ENCODE results near the gene AMBRA1.

AMBRA1 gene

DNA sequence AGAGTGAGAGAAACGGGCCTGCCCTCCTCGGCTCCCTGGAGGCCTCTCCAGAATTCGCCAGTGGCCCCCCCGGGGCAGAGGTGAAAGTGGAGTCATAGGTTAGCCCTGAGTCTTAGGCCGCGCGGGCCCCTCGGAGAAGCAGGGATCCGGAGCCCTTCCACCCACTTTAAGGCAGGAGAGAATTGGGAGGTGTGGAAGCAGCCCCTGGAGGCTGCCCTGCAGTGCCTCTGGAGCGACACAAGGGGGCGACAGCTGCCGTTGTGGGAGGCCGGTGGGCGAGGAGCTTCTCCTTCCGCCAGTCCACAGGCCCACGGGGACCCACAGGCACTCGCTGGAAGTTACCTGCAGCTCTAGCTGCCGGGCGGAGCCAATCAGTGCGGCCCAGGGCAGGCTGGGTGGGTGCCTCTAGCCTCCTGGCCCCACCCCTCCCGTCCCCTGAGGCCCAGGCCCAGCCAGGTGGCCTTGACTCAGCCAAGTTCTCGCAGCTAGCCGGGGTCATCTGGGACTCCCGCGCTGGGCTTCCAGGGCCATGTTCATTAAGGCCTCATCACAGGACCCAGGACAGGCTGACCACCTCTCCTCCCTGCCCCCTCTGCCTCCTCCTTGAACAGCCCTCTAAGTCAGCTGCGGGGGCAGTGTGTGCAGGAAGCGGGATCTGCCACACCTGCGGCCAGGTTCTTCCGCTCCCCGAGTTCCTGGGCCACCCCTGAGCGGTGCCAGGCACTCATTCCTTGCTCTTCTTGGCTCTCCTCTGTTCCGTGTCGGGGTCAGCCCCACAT, 241.6 kb downstream of the AMBRA1 start:
- peak in 1 of 2 donors; percentile 50 for DNase-seq (ENCODE audit: low read depth in 2 of 2, low spot score in 1 of 2)

DNA sequence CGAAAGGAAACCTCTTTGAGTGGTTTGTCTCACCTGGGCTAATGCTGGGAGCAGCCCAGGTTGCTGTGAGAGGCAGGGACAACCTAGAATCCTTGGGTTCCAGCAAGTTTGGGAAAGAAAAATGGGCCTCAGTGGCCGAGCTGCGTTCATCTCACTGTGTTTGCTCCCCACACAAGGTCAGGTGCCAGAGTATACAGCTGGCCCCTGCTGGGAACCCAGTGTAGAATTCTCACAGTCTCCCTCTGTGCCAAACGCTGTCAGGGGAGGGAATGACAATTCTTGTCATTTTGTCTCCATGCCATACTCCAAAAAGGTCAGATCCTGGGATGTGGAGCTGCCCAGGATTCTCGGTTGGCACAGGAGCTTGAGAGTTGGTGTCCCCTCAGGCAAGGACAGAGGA, 242.2 kb downstream of the AMBRA1 start:
- DNase-seq (ENCODE audit: low read depth in 2 of 2, low spot score in 1 of 2): no peak

DNA sequence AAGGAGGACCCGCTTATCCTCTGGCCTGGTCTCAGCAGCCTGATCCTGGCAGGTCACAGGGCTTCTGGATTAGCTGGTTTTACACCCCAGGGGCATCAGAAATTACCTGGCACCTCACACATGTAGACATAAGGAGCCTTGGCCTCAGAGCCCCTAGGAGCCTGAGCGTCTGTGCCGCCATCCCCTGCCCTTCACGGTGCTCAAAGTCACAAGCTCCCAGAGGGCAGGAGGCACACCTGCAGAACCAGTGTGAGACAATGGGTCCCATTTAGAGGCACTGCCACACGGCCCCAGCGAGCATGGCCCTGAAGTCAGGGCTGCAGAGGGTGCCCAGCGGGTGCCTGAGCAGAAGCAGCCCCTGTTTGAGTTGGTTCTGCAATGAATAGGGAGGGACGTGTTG, 242.7 kb downstream of the AMBRA1 start:
- DNase-seq (ENCODE audit: low read depth in 2 of 2, low spot score in 1 of 2): no peak

DNA sequence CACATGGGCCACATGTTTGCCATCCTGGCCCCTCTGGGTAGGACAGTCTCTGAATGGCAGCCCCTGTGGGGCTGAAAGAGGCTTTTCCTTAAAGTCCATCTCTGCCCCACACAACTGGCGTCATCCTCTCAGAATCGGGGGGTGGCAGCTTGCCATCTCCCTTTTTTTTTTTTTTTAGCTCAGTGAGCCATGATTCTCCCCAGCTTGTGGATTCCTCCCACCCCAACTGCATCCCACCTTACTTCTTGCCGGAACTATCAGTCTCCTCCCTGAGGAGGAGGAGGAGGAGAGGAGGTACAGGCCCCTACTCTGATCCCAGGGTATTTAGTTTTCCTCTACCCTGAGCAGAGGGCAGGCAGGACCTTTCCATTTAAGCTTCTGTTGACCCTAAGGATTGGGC, 243.1 kb downstream of the AMBRA1 start:
- DNase-seq (ENCODE audit: low read depth in 2 of 2, low spot score in 1 of 2): no peak

DNA sequence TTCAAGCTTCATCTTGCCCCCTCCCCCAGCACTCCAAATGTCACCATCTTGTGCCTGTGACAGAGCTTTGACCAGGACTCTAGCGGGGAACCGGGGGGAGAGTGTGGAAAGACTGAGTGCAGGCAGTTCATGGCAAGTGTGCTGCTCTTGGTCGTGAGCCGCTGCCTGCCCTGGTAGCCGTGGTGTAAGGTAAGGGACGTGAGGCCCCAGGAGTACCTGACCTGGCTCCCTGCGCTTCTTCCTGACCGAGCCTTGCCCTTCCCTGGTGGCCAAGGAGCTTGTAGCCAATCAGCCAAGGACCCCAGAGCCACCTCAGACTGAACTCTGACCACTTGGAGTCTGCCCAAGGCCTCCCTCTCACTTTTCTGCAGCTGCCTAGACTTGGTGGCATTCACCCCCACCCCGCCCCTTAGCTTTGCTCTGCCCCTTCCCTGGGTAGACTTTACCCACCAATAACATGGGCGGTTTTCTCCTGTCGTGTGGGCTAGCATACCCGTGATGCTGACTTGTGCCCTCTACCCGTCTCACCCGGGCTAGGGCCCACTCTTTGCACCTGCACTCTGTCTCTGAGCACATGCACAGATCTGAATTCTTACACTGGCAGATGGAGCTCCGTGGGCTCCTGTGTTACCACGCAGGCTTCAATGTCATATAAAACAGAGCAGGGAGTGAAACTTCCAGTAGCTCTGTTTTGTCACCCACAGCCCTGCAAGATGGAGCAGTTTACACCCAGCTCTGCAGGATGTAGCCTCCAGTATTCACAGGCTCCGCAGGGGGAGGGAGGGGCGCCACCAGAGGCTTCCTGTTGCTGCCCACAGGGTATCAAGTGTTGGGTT, 245.0 kb downstream of the AMBRA1 start:
- peak in 1 of 2 donors; percentile 55 for DNase-seq (ENCODE audit: low read depth in 2 of 2, low spot score in 1 of 2)

DNA sequence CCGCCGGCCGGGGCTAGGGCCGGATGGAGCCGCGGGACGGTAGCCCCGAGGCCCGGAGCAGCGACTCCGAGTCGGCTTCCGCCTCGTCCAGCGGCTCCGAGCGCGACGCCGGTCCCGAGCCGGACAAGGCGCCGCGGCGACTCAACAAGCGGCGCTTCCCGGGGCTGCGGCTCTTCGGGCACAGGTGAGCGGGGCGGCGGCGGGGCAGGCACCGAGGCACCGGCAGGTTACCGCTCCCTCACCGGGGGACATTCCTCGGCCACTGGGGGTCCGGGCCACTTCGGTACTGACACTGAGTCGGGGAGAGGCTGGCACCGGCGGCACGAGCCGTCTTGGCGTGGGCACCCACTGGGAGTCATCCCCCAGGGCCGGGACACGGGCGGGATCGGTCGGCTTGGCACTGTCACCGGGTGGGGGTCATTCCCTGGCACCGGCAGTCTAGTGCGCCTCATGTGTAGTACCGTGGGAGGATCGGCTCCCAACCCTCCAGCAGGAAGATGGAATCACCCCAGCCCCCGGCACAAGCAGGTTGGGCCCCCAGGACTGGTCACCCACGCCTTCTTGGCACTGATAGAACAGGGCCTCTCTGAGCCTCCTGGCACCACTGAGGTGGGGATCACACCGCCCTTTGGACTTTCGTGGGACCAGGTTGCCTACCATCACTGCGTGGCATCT, 246.0 kb downstream of the AMBRA1 start:
- DNase-seq (ENCODE audit: low read depth in 2 of 2, low spot score in 1 of 2): no peak

DNA sequence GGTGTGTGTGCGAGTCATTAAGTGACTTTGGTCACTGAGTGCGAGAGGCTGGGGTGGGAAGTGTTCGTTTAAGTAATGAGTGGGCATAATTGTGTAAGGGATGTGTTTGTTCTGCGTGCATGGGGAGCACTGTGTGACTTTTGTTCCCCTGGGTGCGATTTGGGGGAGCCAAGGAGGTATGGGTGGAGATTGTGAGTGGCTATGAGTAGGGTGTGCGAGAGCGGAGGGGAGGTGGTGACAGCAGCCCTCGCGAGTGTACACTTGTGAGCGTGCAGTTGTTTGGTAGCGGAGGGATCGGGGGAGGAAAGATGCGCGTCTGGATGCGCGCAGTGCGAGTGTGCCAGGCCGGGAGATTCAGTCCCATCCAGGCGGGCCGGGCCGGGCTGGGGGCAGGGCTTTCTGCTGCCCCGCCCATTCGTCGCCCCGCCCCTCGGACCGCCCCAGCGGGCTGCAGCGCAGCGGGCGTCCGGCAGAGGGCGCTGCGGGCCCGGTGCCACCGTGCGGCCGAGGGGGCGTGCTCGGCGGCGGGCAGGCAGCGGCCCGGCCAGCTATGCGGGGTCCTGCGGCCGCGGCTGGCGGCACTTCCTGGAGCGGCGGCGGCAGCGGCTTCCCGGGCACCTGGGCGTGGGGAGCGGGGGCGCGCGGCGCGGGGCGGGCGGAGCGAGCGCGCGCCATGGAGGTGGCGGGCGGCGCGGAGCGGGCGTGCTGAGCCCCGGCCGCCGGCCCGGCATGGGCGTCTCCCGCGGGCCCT, 246.8 kb downstream of the AMBRA1 start, which contains the start of gene DGKZ:
Gene DGKZ (plus strand): TSS at position 578 of the 751 bp plus-strand sequence. CDS start 197 bp downstream, outside the sequence.
- peak; percentile 64 to 73 for DNase-seq (ENCODE audit: low read depth in 2 of 2, low spot score in 1 of 2)
